HTR-8/SVneo (cell line): ENCODE results near the gene ATRIP.
A peak's percentile ranks its signal among the peaks of the same experiment; 100 is the strongest.
"Not testable (repeated sequence)": the region's sequence is repeated elsewhere in the genome, so short reads cannot be mapped to it uniquely, and the experiment has no call there.

Source experiments
- DNase-seq: peaks from one replicate; pipeline ENCODE4 v3.0.0; 2011; ENCODE audit warnings: low spot score, mixed read lengths; ENCODE audit not compliant: insufficient read length
- FAIRE-seq: peaks from 2 replicates; lab custom pipeline; 2011; peaks lifted over from hg19 to GRCh38; lab: Jason Lieb, UNC

ATRIP gene

GRCh38 chr3:48466386-48467109 lies 20.0 kb downstream of the ATRIP start:
- FAIRE-seq (no peak), DNase-seq (no peak)

DNA sequence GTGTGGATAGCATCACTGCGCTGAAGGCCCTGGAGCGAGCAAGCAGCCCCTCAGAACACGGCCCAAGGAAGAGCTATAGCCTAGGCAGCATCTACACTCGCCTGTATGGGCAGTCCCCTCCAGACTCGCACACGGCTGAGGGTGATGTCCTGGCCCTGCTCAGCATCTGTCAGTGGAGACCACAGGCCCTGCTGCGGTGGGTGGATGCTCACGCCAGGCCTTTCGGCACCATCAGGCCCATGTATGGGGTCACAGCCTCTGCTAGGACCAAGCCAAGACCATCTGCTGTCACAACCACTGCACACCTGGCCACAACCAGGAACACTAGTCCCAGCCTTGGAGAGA lies 20.5 kb downstream of the ATRIP start:
- DNase-seq (no peak), FAIRE-seq (peak; percentile 9)

DNA sequence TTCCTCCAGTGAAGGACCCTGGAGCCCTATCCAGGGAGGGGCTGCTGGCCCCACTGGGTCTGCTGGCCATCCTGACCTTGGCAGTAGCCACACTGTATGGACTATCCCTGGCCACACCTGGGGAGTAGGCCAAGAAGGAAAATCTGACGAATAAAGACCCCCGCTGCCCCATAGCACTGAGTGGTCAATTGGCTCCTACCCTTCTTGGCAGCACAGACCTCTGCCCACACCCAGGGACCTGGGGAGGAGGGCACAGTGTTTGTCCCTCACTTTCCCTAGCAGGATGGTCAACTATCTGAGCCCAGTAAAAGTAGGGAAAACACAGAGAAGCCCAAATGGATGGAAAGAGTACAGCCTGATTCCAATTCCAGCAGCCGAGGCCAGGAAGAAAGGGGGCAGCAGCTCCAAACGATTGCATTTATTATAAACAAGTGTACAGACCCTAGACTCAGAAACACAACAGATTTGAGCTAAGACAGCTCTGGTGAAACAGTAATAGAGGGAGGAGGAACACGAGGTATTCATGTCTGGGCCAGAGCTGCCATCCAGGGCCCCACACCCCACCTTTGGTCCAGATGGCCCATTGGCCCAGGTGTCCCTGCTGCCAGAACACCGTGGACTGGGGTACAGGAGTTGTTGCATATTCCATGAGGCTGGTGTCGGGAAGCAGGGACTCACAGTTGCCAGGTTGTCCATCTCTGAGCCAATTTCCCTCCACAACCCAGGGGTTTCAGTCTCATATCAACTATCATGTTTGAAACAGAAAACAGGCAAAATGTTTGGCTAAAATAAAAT lies 21.1 kb downstream of the ATRIP start:
- FAIRE-seq (no peak), DNase-seq (no peak)

DNA sequence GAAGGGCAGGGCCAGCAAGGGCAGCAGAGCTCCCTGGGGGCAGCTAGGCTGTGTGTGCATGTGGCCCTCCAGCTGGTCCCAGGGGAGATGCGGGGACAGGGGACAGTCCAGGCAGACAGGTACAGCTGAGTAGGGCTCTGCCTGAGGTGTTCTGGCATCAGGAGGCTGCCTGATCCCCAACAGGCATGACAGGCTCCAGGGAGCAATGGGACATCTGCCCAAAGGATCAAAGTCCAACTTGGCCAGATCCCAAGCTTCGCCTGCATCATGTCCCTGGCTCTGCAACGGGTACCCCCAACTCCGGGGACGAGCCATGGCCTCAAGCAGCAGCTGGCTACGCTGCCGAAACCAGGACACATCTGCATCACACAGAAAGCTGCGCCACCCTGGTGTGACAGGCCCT lies 21.8 kb downstream of the ATRIP start:
- FAIRE-seq (no peak), DNase-seq (no peak)

DNA sequence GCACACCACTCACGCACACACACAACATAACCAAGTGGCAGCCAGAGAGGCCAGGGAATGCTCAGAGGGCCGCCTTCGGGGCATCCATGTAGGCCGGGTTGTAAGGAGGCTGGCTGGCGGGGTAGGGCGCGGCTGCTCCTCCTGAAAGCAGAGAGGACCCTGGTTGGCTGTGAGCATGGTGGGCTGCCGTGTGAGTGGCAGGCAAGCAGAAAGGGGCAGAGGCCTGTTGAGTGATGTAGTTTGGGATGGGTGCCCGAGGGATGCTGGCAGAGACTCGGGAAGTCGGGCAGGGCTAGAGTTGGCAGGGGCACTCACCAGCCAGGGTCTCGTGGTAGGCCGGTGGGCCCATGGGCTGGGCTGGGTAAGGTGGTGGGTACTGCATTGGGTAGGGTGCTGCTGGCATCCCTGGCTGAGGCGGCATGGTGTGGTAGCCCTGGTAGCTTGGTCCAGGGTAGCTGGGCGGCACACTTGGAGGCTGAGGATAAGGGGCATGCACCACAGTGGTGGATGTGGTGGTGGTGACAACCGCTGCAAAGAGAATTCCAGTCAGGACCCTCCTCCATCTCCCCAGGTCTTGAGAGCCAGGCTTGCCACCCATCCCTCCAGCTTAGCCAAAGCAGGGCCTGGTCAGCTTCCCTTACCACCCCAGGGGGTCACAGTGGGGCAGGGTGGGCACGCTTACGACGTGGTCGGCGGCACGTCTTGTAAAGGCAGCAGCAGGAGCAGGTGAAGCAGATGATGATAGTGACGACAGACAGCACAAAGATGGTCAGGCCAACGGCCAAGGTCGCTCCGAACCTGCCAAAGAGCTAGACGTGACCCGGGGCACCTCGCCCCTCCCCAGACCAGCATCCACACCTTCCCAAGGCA lies 22.7 kb downstream of the ATRIP start:
- DNase-seq = no peak
- no peak for FAIRE-seq

DNA sequence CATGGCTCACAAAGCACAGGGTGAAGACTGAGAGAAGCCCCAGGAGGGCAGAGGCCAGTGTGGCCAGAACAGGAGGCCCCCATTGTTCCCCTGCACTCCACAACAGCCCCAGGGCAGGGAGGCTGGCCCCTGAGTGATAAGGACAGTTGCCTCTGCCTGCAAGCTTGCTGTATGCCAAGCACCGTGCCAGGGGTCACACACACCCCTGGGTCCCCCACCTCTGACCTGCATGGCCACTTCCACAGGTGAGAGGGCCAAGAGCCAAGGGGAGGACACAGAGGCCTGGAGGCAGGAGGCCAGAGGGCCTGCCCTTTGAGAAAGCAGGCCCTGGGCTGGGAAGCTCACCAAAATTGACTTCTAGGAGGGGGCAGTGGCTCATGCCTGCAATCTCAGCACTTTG lies 23.7 kb downstream of the ATRIP start:
- DNase-seq = no peak
- no peak for FAIRE-seq

GRCh38 chr3:48472673-48472922 lies 26.1 kb downstream of the ATRIP start:
- DNase-seq (peak; percentile 24), FAIRE-seq (no peak)

DNA sequence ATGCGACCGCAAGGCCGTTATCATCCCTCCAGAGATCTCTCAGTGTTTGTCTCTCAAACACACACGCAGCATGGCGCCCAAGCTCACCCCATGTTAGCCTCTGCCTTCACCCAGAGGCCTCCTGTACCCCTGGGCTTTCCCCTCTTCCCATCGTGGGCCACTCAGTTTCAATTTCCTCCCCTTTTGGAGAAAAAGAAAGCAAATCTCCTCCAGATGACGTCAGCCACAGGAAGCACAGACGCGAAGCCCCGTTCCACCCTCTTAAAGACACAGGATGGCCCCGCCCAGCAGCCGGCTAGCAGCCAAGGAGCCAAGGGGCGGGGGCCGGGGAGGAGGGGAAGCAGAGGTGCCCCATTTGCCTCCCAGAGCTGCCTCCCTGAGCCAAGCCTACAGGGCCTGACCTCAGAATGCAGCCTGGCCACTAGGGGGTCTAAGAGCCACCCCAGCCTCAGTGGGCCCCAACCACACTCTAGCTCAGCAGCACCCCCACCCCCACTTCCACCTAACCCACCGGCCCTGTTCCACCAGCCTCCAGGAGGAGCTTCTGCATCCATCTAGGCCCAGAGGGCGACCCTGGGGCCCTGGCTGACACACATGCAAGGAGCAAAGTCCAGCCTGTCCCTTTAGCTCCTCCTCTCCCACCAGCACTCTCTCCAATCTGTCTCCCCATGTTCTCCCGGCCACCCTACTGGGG lies 26.5 kb downstream of the ATRIP start:
- FAIRE-seq = peak; percentile 91

DNA sequence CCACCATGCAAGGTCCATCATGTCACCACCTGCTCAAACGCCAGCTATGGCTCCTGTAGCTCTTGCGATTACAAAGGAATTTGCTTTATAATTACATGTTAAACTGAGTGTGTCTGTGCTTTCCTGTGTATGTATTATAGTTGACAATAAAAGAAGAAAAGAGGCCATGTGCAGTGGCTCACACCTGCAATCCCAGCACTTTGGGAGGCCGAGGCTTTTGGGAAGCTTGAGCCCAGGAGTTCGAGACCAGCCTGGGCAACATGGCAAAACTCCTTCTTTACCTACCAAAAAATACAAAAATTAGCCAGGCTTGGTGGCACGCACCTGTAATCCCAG lies 27.0 kb downstream of the ATRIP start:
- FAIRE-seq (peak; percentile 20), DNase-seq (no peak)

More for the DNA sequence above, 26.5 kb downstream of the ATRIP start:
- peak; percentile 93 for DNase-seq

- not testable (repeated sequence) for DNase-seq, FAIRE-seq
Observed at GRCh38 chr3:48474031-48474430, 27.5 kb downstream of the ATRIP start.

DNA sequence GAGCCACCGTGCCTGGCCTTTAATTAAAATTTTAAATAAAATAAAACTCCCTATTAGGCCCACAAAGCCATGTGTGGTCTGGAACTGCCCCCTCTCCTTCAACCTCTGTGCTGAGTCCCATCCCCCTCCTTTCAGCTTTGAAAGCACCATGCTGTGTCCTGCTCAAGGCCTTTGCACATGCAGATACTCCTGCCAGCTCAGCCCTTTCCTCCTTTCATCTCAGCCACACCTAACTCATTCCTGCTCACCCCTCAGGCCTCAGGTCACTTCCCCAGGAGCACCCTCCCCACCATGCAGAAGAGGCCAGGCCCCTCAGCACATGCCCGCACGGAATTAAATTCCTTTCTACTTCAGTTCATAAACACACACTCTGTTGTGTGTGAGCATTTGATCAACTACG lies 28.1 kb downstream of the ATRIP start:
- no peak for FAIRE-seq
- DNase-seq = no peak

DNA sequence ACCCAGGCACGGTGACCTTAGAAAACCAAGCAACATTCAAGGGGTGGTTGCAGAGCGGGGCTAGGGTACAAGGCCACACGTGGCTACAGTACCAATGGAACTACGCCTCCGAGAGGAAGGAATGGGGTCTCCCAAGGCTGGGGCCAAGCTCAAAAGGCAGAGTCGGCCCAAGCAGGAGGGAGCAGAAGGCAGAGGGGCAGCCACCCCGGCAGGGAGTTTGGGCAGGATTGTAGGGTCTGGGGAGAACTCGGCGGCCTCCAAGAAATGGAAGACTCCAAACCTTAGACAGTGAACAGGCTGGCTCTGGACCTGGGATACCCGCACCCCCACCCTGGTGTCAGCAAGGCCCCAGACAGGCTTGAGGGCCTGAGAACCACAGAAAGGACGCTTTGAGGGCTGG lies 28.7 kb downstream of the ATRIP start:
- DNase-seq (no peak), FAIRE-seq (no peak)

DNA sequence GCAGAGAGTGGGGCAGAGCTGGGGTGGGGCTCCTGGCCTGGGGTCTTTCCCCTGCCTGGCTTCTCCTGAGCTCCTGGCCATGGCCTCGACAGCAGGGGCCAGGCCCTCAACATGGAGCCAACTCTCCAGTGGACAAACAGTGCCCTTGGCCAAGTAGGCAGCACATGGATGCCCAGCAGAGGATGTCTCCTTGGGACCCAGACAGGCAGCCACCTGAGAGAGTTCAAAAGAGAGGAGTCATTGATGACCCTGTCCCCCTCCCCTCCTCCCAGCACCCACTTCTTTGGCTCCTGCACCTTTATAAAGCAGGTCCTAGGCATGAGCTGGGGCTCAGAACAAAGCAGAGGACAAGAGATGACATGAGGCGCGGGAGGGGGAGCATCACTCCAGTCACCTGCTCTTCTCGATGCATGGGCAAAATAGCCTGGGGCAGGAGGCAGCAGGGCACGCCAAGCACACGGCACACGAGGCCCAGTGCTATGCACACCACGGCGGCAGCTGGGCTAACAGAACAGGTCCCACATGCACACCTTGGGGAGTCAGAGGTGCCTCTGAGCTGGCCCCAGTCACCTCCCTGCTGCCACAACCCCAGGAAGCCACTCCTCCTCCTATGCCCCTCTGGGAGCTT lies 30.0 kb downstream of the ATRIP start:
- FAIRE-seq (no peak), DNase-seq (no peak)

- FAIRE-seq = no peak
- DNase-seq = no peak
Observed at GRCh38 chr3:48477959-48478520, 31.5 kb downstream of the ATRIP start.

GRCh38 chr3:48478626-48479555 lies 32.4 kb downstream of the ATRIP start:
- FAIRE-seq (no peak), DNase-seq (no peak)

DNA sequence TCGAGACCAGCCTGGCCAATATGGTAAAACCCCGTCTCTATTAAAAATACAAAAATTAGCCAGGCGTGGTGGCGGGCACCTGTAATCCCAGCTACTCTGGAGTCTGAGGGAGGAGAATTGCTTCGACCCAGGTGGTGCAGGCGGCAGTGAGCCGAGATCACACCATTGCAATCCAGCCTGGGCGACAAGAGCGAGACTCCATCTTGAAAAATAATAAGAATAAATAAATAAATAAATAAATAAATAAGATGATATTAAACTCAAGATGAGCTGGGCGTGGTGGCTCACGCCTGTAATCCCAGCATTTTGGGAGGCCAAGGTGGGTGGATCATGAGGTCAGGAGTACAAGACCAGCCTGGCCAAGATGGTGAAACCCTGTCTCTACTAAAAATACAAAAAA lies 34.4 kb downstream of the ATRIP start:
- not testable (repeated sequence) for FAIRE-seq, DNase-seq

DNA sequence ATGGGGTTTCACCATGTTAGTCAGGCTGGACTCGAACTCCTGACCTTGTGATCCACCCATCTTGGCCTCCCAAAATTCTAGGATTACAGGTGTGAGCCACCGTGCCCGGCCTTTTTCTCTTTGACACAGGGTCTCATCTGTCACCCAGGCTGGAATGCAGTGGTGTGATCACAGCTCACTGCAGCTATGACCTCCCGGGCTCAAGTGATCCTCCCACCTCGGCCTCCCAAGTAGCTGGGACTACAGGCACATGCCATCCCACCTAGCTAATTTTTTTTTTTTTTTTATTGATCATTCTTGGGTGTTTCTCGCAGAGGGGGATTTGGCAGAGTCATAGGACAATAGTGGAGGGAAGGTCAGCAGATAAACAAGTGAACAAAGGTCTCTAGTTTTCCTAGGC lies 36.3 kb downstream of the ATRIP start:
- not testable (repeated sequence) for FAIRE-seq, DNase-seq

DNA sequence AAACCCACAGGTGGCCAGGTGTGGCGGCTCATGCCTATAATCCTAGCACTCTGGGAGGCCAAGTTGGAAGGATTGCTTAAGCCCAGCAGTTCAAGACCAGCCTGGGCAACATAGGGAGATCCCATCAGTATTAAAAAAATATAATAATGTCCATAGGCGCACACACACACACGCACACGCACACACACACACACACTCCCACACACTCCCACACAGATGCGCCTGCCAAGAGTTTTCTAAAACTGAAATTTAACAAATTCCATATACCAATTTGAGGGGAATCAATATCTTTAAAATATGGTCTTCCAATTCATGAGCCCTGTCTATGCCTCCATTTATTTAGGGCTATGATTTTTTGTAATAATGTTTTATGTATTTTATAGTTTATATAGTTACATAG lies 40.4 kb downstream of the ATRIP start:
- DNase-seq (no peak), FAIRE-seq (no peak)
